GM12874 (cell line): ENCODE data around the gene ALOX5AP.

ENCODE experiments used
- TF ChIP-seq, protein P1 (sequence below): IDR thresholded peaks from 2 replicates; pipeline ENCODE4 v1.5.1; 2011; ENCODE audit warnings: low read depth, mild to moderate bottlenecking, control low read depth, low read length, moderate library complexity; ENCODE audit not compliant: insufficient read depth

The ALOX5AP gene

DNA sequence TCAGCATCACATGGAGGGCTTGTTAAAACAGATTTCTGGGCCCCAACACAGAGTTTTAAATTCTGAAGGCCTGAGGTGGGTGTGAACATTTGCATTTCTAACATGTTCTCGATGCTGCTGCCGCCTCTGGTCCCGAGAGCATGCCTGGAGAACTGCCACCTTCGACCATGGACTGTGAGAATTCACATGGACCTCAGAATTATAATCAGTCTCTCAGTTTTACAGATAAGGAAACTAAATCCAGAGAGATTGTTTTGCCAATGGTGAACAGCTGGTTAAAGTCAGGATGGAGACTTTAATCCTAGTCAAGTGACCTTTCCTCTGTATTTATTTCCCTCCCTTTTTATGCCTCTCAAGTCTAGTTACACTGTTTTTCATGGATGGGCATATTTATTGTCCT, 14.7 kb downstream of the ALOX5AP start:
- TF ChIP-seq, protein P1, sequence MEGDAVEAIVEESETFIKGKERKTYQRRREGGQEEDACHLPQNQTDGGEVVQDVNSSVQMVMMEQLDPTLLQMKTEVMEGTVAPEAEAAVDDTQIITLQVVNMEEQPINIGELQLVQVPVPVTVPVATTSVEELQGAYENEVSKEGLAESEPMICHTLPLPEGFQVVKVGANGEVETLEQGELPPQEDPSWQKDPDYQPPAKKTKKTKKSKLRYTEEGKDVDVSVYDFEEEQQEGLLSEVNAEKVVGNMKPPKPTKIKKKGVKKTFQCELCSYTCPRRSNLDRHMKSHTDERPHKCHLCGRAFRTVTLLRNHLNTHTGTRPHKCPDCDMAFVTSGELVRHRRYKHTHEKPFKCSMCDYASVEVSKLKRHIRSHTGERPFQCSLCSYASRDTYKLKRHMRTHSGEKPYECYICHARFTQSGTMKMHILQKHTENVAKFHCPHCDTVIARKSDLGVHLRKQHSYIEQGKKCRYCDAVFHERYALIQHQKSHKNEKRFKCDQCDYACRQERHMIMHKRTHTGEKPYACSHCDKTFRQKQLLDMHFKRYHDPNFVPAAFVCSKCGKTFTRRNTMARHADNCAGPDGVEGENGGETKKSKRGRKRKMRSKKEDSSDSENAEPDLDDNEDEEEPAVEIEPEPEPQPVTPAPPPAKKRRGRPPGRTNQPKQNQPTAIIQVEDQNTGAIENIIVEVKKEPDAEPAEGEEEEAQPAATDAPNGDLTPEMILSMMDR = no peak

DNA sequence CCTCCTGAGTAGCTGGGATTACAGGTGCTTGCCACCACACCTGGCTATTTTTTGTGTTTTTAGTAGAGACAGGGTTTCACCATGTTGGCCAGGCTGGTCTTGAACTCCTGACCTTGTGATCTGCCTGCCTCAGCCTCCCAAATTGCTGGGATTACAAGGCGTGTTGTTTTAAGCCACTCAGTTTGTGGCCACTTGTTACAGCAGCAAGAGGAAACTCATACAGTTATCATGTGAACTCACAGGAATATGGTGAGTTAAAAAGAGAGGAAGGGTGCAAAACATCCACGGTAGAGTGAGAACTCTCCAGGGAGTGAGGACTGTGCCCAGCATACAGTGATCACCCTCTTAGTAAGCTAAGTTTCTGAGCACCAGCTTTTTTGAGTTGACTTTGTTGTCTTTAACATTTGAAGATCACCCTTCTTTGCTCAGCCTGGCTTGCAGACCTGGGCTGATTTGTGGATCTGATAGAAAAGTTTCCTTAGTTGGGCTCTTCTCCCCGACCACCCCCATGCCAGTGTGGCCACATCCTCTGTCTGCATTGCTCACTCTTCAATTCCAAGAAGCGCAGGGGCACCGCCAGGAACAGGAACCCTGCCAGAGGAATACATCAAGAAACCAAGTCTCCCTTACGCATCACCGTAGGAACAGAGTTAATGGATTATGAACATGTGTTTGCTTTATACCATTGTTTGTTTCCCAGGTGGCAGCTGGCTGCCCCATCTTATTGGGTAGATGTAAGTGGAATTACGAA, 16.0 kb downstream of the ALOX5AP start:
- TF ChIP-seq, protein P1 = no peak

DNA sequence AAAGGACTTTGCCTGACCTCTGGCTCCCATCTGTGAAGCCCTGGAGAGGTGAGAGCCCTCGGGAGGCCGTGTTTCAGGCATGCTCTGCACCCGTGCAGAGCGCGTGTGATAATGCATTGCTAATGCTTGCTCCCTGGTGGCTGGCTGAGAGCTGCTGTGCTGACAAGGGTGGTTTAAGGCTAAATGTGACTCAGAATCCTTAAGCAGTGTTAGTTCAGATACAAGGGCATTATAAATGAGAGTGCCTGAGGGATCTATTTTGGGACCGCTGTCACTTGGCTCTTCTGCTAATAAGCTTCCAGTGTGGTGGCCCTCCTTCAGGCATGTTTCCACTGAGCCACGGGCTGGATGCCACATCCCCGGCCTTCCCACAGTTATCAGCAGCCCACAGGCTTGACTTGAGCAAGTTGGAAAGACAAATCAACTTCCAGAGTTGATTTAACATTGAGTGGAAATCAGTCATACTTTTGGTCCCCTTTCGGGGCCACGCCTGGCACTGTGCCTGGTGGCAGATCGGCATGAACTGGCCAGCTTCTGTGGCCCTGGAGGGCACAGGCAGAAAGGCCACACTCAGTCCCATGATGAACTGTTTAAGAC, 17.0 kb downstream of the ALOX5AP start:
- TF ChIP-seq, protein P1 = no peak

DNA sequence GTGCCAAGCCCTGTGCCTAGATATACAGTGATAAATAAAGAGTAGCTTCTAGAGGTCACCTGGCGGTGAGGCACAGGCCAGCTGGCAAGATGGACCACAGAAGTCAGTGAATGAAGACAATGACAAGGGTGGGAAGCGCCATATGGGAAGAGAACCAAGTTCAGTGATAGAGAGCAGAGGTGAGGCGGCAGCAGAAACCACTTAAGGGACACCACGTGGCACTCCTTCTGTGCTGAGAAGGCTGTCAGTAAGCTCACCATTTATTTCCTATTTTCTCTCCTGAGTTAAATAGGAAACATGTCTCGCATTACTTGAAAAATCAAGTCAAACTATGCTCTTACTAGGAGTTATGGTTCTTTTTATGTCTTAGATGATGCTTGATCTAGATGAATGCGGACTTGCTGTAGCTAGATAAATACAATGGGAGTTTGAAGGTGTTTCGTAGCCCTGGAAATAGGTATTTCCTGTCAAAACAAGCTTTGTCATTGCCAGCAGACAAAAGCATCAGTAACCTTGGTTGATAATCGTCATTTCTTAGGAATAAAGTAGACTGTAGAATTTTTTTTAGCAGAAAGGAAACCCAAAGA, 17.8 kb downstream of the ALOX5AP start:
- TF ChIP-seq, protein P1 = no peak

DNA sequence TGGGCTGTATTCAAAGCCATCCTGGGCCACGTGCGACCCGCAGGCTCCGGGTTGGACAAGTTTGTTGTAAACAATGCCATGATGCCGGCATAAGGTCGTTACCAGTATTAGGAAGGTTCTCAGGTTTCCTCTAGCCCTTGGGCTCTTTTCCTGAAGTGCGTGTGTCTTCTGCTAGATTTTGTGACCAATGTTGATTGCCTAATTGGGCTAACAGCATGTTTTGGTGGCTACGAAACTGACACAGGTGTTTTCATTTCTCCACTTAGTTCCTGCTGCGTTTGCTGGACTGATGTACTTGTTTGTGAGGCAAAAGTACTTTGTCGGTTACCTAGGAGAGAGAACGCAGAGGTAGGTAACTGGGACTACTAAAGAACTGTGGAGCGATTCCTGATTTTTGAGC, 20.3 kb downstream of the ALOX5AP start:
- TF ChIP-seq, protein P1 = no peak

DNA sequence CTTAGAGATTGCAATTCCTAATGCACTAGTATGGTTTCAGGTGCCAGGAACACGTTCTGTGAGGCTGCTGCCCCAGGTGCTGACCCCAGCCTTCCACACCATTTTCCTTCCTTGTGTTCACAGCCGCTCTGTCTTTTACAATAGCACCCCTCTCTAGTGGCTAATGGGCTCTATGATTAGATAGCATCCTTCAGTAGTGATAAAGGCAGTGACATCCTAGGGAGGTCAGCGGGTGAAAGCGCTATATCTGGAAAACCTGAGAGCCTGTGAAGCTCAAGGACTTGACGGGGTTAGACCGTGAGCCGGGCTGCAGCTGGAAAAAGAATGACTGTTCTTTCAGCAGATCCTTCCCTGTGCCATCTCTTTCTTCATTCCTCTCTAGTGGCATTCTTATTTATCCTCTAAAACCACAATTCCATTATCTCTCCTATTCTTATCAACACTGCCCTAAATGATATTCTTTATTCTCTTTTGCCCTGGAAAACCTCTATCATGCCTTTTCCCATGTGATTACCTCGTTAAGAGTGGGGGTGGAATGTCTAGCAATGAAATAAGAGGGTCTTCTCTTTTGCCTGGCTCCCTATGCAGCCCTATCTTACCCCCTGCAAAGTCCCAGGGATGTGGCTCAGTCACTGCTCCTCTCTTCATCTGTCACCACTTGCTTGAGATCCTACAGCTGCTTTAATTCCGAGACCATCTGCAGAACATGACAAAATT, 21.8 kb downstream of the ALOX5AP start:
- TF ChIP-seq, protein P1 = no peak

DNA sequence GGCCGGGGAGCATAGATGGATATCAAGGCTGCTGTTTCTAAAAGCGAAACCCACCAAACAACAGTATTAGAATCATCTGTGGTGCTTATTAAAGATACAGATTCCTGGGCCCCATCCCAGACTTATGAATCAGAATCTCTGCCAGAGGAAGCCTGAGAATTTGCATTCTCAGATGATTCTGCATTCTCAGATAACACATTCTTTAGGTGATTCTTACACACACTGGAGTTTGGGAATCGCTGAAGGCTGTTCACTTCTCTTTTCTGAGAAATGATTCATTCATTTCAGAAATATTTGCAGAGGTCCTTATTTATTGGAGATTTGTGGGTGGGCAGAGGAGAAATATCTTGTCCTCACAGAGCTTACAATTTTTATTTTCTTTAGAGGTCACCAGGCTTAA, 24.4 kb downstream of the ALOX5AP start:
- TF ChIP-seq, protein P1 = no peak
